Measurements from ENCODE around the gene PANK2.

GRCh38 chr20:3916364-3916763 is 27.2 kb downstream of the PANK2 start:
- TF ChIP-seq CTCF (IDR thresholded peaks at IDR 0.05), result no peak
- no peak for TF ChIP-seq POLR2A (IDR thresholded peaks at IDR 0.05)
- TF ChIP-seq EP300 (IDR thresholded peaks at IDR 0.05), result no peak

All from suprapubic skin (tissue), 3 donors.